Measurements from ENCODE around the gene MEX3A.
"Not testable (repeated sequence)": the region's sequence is repeated elsewhere in the genome, so short reads cannot be mapped to it uniquely, and the experiment has no call there.

Gene MEX3A

DNA sequence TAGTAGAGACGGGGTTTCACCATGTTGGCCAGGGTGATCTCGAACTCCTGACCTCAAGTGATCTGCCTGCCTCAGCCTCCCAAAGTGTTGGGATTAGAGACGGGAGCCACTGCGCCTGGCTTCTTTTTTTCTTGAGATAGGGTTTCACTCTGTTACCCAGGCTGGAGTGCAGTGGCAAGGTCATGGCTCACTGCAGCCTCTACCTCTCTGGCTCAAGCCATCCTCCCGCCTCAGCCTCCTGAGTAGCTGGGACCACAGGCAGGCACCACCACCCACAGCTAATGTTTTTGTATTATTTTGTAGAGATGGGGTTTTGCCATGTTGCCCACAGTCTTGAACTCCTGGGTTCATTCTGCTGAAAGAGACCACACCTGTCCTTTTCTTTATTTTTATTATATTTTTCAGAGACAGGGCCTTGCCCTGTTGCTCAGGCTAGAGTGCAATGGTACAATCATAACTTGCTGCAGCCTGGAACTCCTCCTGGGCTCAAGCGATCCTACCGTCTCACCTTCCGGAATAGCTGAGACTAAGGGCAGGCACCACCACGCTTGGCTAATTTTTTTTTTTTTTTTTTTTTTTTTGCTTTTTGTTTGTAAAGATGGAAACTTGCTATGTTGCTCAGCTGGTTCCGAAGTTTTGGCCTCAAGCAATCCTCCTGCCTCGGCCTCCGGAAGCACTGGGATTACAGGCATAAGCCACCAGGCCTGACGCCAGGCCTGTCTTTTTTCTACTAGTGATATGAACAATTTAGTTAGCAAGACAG, 35.3 kb upstream of the MEX3A start:
- Histone ChIP-seq H3K27me3 (ENCODE audit: insufficient read depth, low read length) (no peaks in the 10 kb centered on the region), H3K36me3 (ENCODE audit: insufficient read depth, low read length) (peaks cover 9% of the 10 kb centered on the region; the same call in 1 of the 2 replicates), H2AFZ (ENCODE audit: low read length, unreplicated experiment) (no peak overlapping the region), H3K27ac (ENCODE audit: low read depth, low read length) (peak overlapping the region; percentile 94), H3K79me2 (ENCODE audit: control insufficient read depth, insufficient read depth, low read length, unreplicated experiment) (peaks cover 78% of the 10 kb centered on the region), H3K4me3 (ENCODE audit: low read depth, low read length) (peak overlapping the region; percentile 90), H3K4me1 (ENCODE audit: control insufficient read depth, insufficient read depth, low read length, unreplicated experiment) (peaks cover 49% of the 10 kb centered on the region)

DNA sequence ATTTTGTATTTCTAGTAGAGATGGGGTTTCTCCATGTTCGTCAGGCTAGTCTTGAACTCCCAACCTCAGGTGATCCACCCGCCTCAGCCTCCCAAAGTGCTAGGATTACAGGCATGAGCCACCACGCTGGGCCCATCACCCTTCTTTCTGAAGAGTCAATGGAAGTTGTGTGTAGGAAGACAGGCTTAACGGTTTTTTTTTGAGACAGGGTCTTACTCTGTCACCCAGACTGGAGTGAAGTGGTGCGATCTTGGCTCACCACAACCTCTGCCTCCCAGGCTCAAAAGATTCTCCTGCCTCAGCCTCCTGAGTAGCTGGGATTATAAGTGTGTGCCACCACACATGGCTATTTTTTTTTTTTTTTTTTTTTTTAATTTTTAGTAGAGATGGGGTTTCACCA, 34.5 kb upstream of the MEX3A start:
- Histone ChIP-seq H3K4me1 (ENCODE audit: control insufficient read depth, insufficient read depth, low read length, unreplicated experiment) (peaks cover 50% of the 10 kb centered on the region), H3K79me2 (ENCODE audit: control insufficient read depth, insufficient read depth, low read length, unreplicated experiment) (peaks cover 70% of the 10 kb centered on the region), H3K27ac (ENCODE audit: low read depth, low read length) (peak overlapping the region; percentile 94), H3K4me3 (ENCODE audit: low read depth, low read length) (peak overlapping the region; percentile 90)
- not testable (repeated sequence) for H2AFZ ChIP-seq (ENCODE audit: low read length, unreplicated experiment); H3K36me3 ChIP-seq (ENCODE audit: insufficient read depth, low read length); H3K27me3 ChIP-seq (ENCODE audit: insufficient read depth, low read length)

GRCh38 chr1:156115514-156116374, 33.5 kb upstream of the MEX3A start:
- Histone ChIP-seq H3K27ac (ENCODE audit: low read depth, low read length) (peak overlapping the region; percentile 94), H3K4me3 (ENCODE audit: low read depth, low read length) (peak overlapping the region; percentile 90), H3K36me3 (ENCODE audit: insufficient read depth, low read length) (peaks cover 9% of the 10 kb centered on the region; the same call in 1 of the 2 replicates), H3K27me3 (ENCODE audit: insufficient read depth, low read length) (no peaks in the 10 kb centered on the region), H3K4me1 (ENCODE audit: control insufficient read depth, insufficient read depth, low read length, unreplicated experiment) (peaks cover 41% of the 10 kb centered on the region), H3K79me2 (ENCODE audit: control insufficient read depth, insufficient read depth, low read length, unreplicated experiment) (peaks cover 60% of the 10 kb centered on the region), H2AFZ (ENCODE audit: low read length, unreplicated experiment) (no peak overlapping the region)

DNA sequence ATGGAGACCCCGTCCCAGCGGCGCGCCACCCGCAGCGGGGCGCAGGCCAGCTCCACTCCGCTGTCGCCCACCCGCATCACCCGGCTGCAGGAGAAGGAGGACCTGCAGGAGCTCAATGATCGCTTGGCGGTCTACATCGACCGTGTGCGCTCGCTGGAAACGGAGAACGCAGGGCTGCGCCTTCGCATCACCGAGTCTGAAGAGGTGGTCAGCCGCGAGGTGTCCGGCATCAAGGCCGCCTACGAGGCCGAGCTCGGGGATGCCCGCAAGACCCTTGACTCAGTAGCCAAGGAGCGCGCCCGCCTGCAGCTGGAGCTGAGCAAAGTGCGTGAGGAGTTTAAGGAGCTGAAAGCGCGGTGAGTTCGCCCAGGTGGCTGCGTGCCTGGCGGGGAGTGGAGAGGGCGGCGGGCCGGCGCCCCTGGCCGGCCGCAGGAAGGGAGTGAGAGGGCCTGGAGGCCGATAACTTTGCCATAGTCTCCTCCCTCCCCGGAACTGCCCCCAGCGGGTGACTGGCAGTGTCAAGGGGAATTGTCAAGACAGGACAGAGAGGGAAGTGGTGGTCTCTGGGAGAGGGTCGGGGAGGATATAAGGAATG, 32.8 kb upstream of the MEX3A start:
- Histone ChIP-seq H3K79me2 (ENCODE audit: control insufficient read depth, insufficient read depth, low read length, unreplicated experiment) (peaks cover 53% of the 10 kb centered on the region), H3K27ac (ENCODE audit: low read depth, low read length) (peak overlapping the region; percentile 94), H3K27me3 (ENCODE audit: insufficient read depth, low read length) (no peaks in the 10 kb centered on the region)

DNA sequence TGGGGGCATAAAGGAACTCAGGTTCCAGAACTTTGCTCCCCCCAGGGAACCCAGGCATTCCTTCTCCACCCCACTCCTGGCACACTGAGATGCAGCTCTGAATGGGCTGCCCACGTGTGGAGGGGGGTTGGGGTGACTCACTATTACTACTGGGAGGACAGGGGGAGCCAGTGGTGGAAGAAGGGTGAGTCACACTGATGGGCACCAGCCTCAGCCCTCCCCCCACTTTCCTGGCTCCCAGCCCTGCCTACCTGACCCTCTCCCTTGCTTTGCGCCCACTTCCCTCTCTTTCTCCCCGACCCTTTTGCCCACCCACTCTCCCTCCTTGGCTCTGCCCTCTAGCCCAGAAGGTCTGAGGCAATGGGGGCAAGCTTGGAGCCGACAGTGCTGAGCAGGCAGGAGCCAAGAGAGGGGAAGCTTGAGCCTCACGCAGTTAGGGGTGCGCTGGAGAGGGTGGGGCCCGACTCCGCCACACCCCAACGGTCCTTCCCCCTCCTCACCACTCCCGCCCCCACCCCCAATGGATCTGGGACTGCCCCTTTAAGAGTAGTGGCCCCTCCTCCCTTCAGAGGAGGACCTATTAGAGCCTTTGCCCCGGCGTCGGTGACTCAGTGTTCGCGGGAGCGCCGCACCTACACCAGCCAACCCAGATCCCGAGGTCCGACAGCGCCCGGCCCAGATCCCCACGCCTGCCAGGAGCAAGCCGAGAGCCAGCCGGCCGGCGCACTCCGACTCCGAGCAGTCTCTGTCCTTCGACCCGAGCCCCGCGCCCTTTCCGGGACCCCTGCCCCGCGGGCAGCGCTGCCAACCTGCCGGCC, 32.0 kb upstream of the MEX3A start, which contains the start of gene LMNA:
LMNA (plus strand) TSS at position 611 of the 818 bp plus-strand sequence. CDS start 208 bp downstream, outside the sequence.
- Histone ChIP-seq H3K4me3 (ENCODE audit: low read depth, low read length) (peak within 1 kb of the TSS; percentile 90), H3K4me1 (ENCODE audit: control insufficient read depth, insufficient read depth, low read length, unreplicated experiment) (peaks cover 28% of the 10 kb centered on the region)

More for the DNA sequence above, 32.8 kb upstream of the MEX3A start:
- Histone ChIP-seq H3K4me1 (ENCODE audit: control insufficient read depth, insufficient read depth, low read length, unreplicated experiment) (peaks cover 34% of the 10 kb centered on the region), H2AFZ (ENCODE audit: low read length, unreplicated experiment) (no peak overlapping the region), H3K36me3 (ENCODE audit: insufficient read depth, low read length) (peaks cover 9% of the 10 kb centered on the region; the same call in 1 of the 2 replicates), H3K4me3 (ENCODE audit: low read depth, low read length) (peak overlapping the region; percentile 90)

GRCh38 chr1:156113282-156113950, 31.2 kb upstream of the MEX3A start:
- no peak overlapping the region for H2AFZ ChIP-seq (ENCODE audit: low read length, unreplicated experiment)
- H3K4me3 ChIP-seq (ENCODE audit: low read depth, low read length) = peak overlapping the region; percentile 90
- peaks cover 6% of the 10 kb centered on the region; the same call in 1 of the 2 replicates for H3K36me3 ChIP-seq (ENCODE audit: insufficient read depth, low read length)
- H3K27me3 ChIP-seq (ENCODE audit: insufficient read depth, low read length) = no peaks in the 10 kb centered on the region
- peaks cover 38% of the 10 kb centered on the region for H3K79me2 ChIP-seq (ENCODE audit: control insufficient read depth, insufficient read depth, low read length, unreplicated experiment)
- H3K4me1 ChIP-seq (ENCODE audit: control insufficient read depth, insufficient read depth, low read length, unreplicated experiment) = peaks cover 28% of the 10 kb centered on the region
- H3K27ac ChIP-seq (ENCODE audit: low read depth, low read length) = peak overlapping the region; percentile 94

More for the DNA sequence above, 32.0 kb upstream of the MEX3A start, which contains the start of gene LMNA:
- Histone ChIP-seq H3K36me3 (ENCODE audit: insufficient read depth, low read length) (peaks cover 9% of the 10 kb centered on the region; the same call in 1 of the 2 replicates), H2AFZ (ENCODE audit: low read length, unreplicated experiment) (no peak within 1 kb of the TSS), H3K27me3 (ENCODE audit: insufficient read depth, low read length) (no peaks in the 10 kb centered on the region), H3K27ac (ENCODE audit: low read depth, low read length) (peak within 1 kb of the TSS; percentile 94), H3K79me2 (ENCODE audit: control insufficient read depth, insufficient read depth, low read length, unreplicated experiment) (peaks cover 46% of the 10 kb centered on the region)

DNA sequence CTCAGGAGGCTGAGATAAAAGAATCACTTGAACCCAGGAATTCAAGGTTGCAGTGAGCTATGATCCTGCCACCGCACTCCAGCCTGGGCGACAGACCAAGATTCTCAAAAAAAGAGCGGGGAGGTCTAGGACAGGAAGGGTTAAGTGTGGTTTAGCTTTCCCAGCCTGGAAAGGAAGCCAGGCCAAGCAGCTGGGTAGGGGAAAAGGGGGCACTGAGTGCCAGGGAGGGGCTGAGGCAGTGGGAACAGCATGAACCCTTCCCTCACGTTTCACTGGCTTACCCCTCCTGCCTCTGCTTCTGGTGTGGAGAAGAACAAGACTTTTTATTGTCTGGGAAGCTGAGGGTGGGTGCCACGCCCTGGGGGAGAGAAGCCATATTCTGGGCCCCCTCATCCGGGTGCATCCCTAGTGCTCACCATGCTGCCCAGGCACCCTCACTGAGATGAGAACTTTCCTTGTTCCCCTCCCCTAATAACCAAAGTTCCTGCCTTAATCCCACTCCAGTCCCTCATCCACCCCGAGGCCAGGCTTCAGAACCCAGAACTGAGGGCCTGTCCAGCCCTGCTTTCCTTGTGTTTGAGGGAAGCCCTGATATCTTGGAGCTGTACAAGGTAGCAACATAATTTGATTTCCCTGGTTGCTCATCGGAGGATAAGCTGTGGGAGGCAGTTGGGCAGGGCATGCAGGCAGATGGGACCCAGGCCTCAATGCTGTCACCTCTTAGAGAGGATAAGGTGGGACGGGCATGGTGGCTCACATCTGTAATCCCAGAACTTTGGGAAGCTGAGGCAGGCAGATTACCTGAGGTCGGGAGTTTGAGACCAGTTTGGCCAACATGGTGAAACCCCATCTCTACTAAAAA, 30.2 kb upstream of the MEX3A start:
- Histone ChIP-seq H3K4me3 (ENCODE audit: low read depth, low read length) (no peak overlapping the region), H3K27ac (ENCODE audit: low read depth, low read length) (peak overlapping the region; percentile 36; the same call in 1 of the 2 replicates)

GRCh38 chr1:156111355-156111962, 29.2 kb upstream of the MEX3A start:
- no peaks in the 10 kb centered on the region for H3K27me3 ChIP-seq (ENCODE audit: insufficient read depth, low read length)
- peaks cover 19% of the 10 kb centered on the region for H3K79me2 ChIP-seq (ENCODE audit: control insufficient read depth, insufficient read depth, low read length, unreplicated experiment)
- H3K4me3 ChIP-seq (ENCODE audit: low read depth, low read length) = no peak overlapping the region
- H3K36me3 ChIP-seq (ENCODE audit: insufficient read depth, low read length) = no peaks in the 10 kb centered on the region; the same call in 1 of the 2 replicates
- no peak overlapping the region for H3K27ac ChIP-seq (ENCODE audit: low read depth, low read length)
- peaks cover 35% of the 10 kb centered on the region for H3K4me1 ChIP-seq (ENCODE audit: control insufficient read depth, insufficient read depth, low read length, unreplicated experiment)
- no peak overlapping the region for H2AFZ ChIP-seq (ENCODE audit: low read length, unreplicated experiment)

More for the DNA sequence above, 30.2 kb upstream of the MEX3A start:
- H3K36me3 ChIP-seq (ENCODE audit: insufficient read depth, low read length) = no peaks in the 10 kb centered on the region; the same call in 1 of the 2 replicates
- H3K4me1 ChIP-seq (ENCODE audit: control insufficient read depth, insufficient read depth, low read length, unreplicated experiment) = peaks cover 25% of the 10 kb centered on the region
- H3K79me2 ChIP-seq (ENCODE audit: control insufficient read depth, insufficient read depth, low read length, unreplicated experiment) = peaks cover 29% of the 10 kb centered on the region
- H3K27me3 ChIP-seq (ENCODE audit: insufficient read depth, low read length) = no peaks in the 10 kb centered on the region
- no peak overlapping the region for H2AFZ ChIP-seq (ENCODE audit: low read length, unreplicated experiment)

All from ACC112 (cell line).